H1 (cell line): ENCODE results near the gene MARK4. TPM values are rescaled to one million over a fixed set of nuclear protein-coding genes. Genes with fewer than 3 reads are reported as not detected.

Experiments
- CTCF ChIA-PET: fragments of 300-600 bp; sonication (Branson Sonifier 250); formaldehyde crosslinking; loops from one replicate; lab custom pipeline; 2021; ENCODE audit not compliant: partially characterized antibody; lab: Charles Lee
- POLR2A ChIA-PET: fragments of 300-600 bp; sonication (Branson Sonifier 250); formaldehyde crosslinking; loops from one replicate; lab custom pipeline; 2021; ENCODE audit warnings: inconsistent platforms; ENCODE audit not compliant: partially characterized antibody; lab: Charles Lee
- DNase-seq, 2 experiments: peaks; one replicate each; pipeline versions ENCODE4 v3.0.0 to v3.0.0-alpha.2; 2010 to 2022; ENCODE audit warnings: low spot score in 2 of 2, low read depth in 1 of 2, mixed read lengths in 1 of 2
- FAIRE-seq: peaks from 2 replicates; lab custom pipeline; 2011; peaks lifted over from hg19 to GRCh38; lab: Jason Lieb, UNC
- H2AFZ ChIP-seq: 2 replicates; pipeline ENCODE4 v1.8.1; 2012; ENCODE audit warnings: low read length, inconsistent platforms
- H2AK5ac ChIP-seq: 2 replicates; pipeline ENCODE4 v1.6.1; 2013; ENCODE audit warnings: low read depth, low read length
- H2BK120ac ChIP-seq: replicated peaks from 2 replicates; pipeline ENCODE3; 2013; ENCODE audit warnings: low read depth, low read length, inconsistent platforms
- H2BK12ac ChIP-seq: 2 replicates; pipeline ENCODE4 v1.6.1; 2013; ENCODE audit warnings: low read depth, low read length
- H2BK15ac ChIP-seq: 2 replicates; pipeline ENCODE4 v1.6.1; 2013; ENCODE audit warnings: low read length
- H2BK20ac ChIP-seq: 2 replicates; pipeline ENCODE4 v1.6.1; 2013; ENCODE audit warnings: low read length
- H2BK5ac ChIP-seq: 2 replicates; pipeline ENCODE4 v1.6.1; 2013; ENCODE audit warnings: low read depth, low read length
- H3K14ac ChIP-seq: 2 replicates; pipeline ENCODE4 v1.6.1; 2013; ENCODE audit warnings: inconsistent platforms; ENCODE audit not compliant: insufficient read length
- H3K18ac ChIP-seq: 2 replicates; pipeline ENCODE4 v1.6.1; 2013; ENCODE audit warnings: low read length; ENCODE audit errors: extremely low read depth
- H3K23ac ChIP-seq: 2 replicates; pipeline ENCODE4 v1.6.1; 2013; ENCODE audit warnings: inconsistent platforms; ENCODE audit not compliant: insufficient read length
- H3K23me2 ChIP-seq: 2 replicates; pipeline ENCODE4 v1.6.1; 2013; ENCODE audit warnings: low read depth, low read length
- H3K27ac ChIP-seq: 2 replicates; pipeline ENCODE4 v1.6.1; 2011; ENCODE audit warnings: low read depth, low read length, inconsistent platforms
- H3K27me3 ChIP-seq, 4 experiments: replicated peaks in 1 of 4; 1 replicate in 1 of 4; 2 replicates in 3 of 4; pipeline versions ENCODE4 v1.6.1 to v1.8.1; 2011 to 2013; ENCODE audit warnings: low read length in 3 of 4, mild to moderate bottlenecking in 3 of 4, inconsistent platforms in 2 of 4, mixed read lengths in 2 of 4, moderate library complexity in 1 of 4; ENCODE audit not compliant: control insufficient read depth in 3 of 4, insufficient read depth in 3 of 4; ENCODE audit errors: extremely low read depth in 1 of 4
- H3K36me3 ChIP-seq, 4 experiments: 2 replicates each; pipeline versions ENCODE4 v1.6.1 to v1.8.1; 2011 to 2013; ENCODE audit warnings: mild to moderate bottlenecking in 4 of 4, low read length in 3 of 4, moderate library complexity in 2 of 4, control low read depth in 1 of 4, inconsistent platforms in 1 of 4; ENCODE audit not compliant: insufficient read depth in 4 of 4, control insufficient read depth in 2 of 4
- H3K4ac ChIP-seq: replicated peaks from 2 replicates; pipeline ENCODE3; 2013; ENCODE audit warnings: low read length, low read depth, mixed read lengths, inconsistent platforms; ENCODE audit not compliant: insufficient read length
- H3K4me1 ChIP-seq, 4 experiments: replicated peaks in 1 of 4; 1 replicate in 1 of 4; 2 replicates in 3 of 4; pipeline versions ENCODE4 v1.6.1 to v1.8.1; 2011 to 2013; ENCODE audit warnings: low read length in 3 of 4, inconsistent platforms in 2 of 4, mixed read lengths in 1 of 4; ENCODE audit not compliant: insufficient read depth in 4 of 4, control insufficient read depth in 3 of 4
- H3K4me2 ChIP-seq, 2 experiments: 2 replicates each; pipeline versions ENCODE4 v1.6.1 to v1.8.1; 2011 to 2013; ENCODE audit warnings: low read depth in 2 of 2, low read length in 2 of 2, control low read depth in 1 of 2, inconsistent platforms in 1 of 2, mild to moderate bottlenecking in 1 of 2; ENCODE audit not compliant: insufficient read depth in 1 of 2
- H3K4me3 ChIP-seq, 4 experiments: fragments of 200-600, 300-600 bp in 1 of 4; sonication (generic), shearing (Covaris generic), sonication (Bioruptor Twin) in 1 of 4; 2 replicates each; pipeline versions ENCODE4 v1.5.1 to v1.8.1; 2011 to 2016; ENCODE audit warnings: low read length in 4 of 4, low read depth in 3 of 4, control low read depth in 2 of 4, inconsistent platforms in 2 of 4, mild to moderate bottlenecking in 2 of 4, mixed read lengths in 1 of 4, moderate library complexity in 1 of 4; ENCODE audit not compliant: insufficient read depth in 2 of 4; ENCODE audit errors: extremely low read depth in 1 of 4
- H3K56ac ChIP-seq: replicated peaks from 2 replicates; pipeline ENCODE3; 2013; ENCODE audit warnings: low read depth, mild to moderate bottlenecking, mixed read lengths, low read length, inconsistent platforms; ENCODE audit not compliant: insufficient read length
- H3K79me1 ChIP-seq: 2 replicates; pipeline ENCODE4 v1.6.1; 2013; ENCODE audit warnings: low read depth, low read length, control low read depth
- H3K79me2 ChIP-seq, 2 experiments: 2 replicates each; pipeline versions ENCODE4 v1.6.1 to v1.8.1; 2012 to 2013; ENCODE audit warnings: low read length in 2 of 2, mild to moderate bottlenecking in 2 of 2, inconsistent platforms in 1 of 2; ENCODE audit not compliant: insufficient read depth in 2 of 2, control insufficient read depth in 1 of 2
- H3K9ac ChIP-seq, 4 experiments: replicated peaks in 1 of 4; 1 replicate in 1 of 4; 2 replicates in 3 of 4; pipeline versions ENCODE4 v1.6.1 to v1.8.1; 2011 to 2013; ENCODE audit warnings: low read depth in 3 of 4, low read length in 3 of 4, control low read depth in 2 of 4, mild to moderate bottlenecking in 2 of 4, moderate library complexity in 2 of 4, inconsistent platforms in 1 of 4; ENCODE audit errors: extremely low read depth in 1 of 4
- H3K9me3 ChIP-seq, 2 experiments: 2 replicates each; pipeline versions ENCODE4 v1.6.1 to v1.8.1; 2012 to 2013; ENCODE audit warnings: mild to moderate bottlenecking in 2 of 2, moderate library complexity in 2 of 2, control low read depth in 1 of 2, inconsistent platforms in 1 of 2, low read depth in 1 of 2, low read length in 1 of 2, mixed read lengths in 1 of 2; ENCODE audit not compliant: insufficient read depth in 2 of 2
- H4K20me1 ChIP-seq, 2 experiments: replicated peaks in 1 of 2; 2 replicates each; pipeline versions ENCODE3 to v1.8.1; 2011 to 2013; ENCODE audit warnings: inconsistent platforms in 2 of 2, low read length in 2 of 2, mild to moderate bottlenecking in 1 of 2; ENCODE audit not compliant: insufficient read depth in 2 of 2, control insufficient read depth in 1 of 2
- H4K5ac ChIP-seq: 2 replicates; pipeline ENCODE4 v1.6.1; 2013; ENCODE audit warnings: low read length, low read depth, mixed read lengths, inconsistent platforms; ENCODE audit not compliant: insufficient read length
- H4K8ac ChIP-seq: 2 replicates; pipeline ENCODE4 v1.8.0; 2013; ENCODE audit warnings: mild to moderate bottlenecking, moderate library complexity, low read length, inconsistent platforms; ENCODE audit not compliant: insufficient read depth; ENCODE audit errors: extremely low read depth
- H4K91ac ChIP-seq: replicated peaks from 2 replicates; pipeline ENCODE3; 2013; ENCODE audit warnings: low read length, mixed read lengths, inconsistent platforms; ENCODE audit not compliant: insufficient read length
- CBX5 ChIP-seq: fragments of 300-800, 300-1000 bp; sonication (generic); IDR thresholded peaks from 2 replicates; pipeline ENCODE4 v1.7.1; 2016; ENCODE audit warnings: antibody characterized with exemption, low read length, low read depth
- CTCF ChIP-seq, 3 experiments: IDR thresholded peaks; 1 replicate in 2 of 3; 2 replicates in 1 of 3; pipeline versions ENCODE4 v1.5.1 to v1.6.1; 2011; ENCODE audit warnings: low read length in 3 of 3, mild to moderate bottlenecking in 3 of 3, inconsistent platforms in 2 of 3, low read depth in 1 of 3, moderate library complexity in 1 of 3; ENCODE audit not compliant: insufficient read depth in 1 of 3; ENCODE audit errors: control extremely low read depth in 1 of 3
- HDAC6 ChIP-seq: IDR thresholded peaks from one replicate; pipeline ENCODE4 v1.7.1; 2012; ENCODE audit warnings: low read depth, mild to moderate bottlenecking, inconsistent platforms, low read length, moderate library complexity
- JUN ChIP-seq: IDR thresholded peaks from 2 replicates; pipeline ENCODE4 v1.6.1; 2011; ENCODE audit warnings: low read depth, mild to moderate bottlenecking, improper control_type of control experiment, low read length
- JUND ChIP-seq: IDR thresholded peaks from 2 replicates; pipeline ENCODE4 v1.6.1; 2011; ENCODE audit warnings: mild to moderate bottlenecking, improper control_type of control experiment, low read length
- POLR2A ChIP-seq, 2 experiments: IDR thresholded peaks; 1 replicate in 1 of 2; 2 replicates in 1 of 2; pipeline ENCODE4 v1.6.1; 2011; ENCODE audit warnings: low read depth in 2 of 2, low read length in 2 of 2, mild to moderate bottlenecking in 2 of 2; ENCODE audit errors: control extremely low read depth in 1 of 2
- RXRA ChIP-seq: IDR thresholded peaks from 2 replicates; pipeline ENCODE4 v1.6.1; 2011; ENCODE audit warnings: low read depth, mild to moderate bottlenecking, low read length, moderate library complexity; ENCODE audit not compliant: insufficient read depth
- TAF1 ChIP-seq: IDR thresholded peaks from 2 replicates; pipeline ENCODE4 v1.6.1; 2011; ENCODE audit warnings: mild to moderate bottlenecking, low read depth, low read length
- TBP ChIP-seq: IDR thresholded peaks from 2 replicates; pipeline ENCODE4 v1.6.1; 2011; ENCODE audit warnings: low read depth, low read length, improper control_type of control experiment
- TCF12 ChIP-seq: IDR thresholded peaks from 2 replicates; pipeline ENCODE4 v1.6.1; 2011; ENCODE audit warnings: low read depth, mild to moderate bottlenecking, low read length
- WGBS, 2 experiments: shearing (Covaris generic) in 1 of 2; methylation state at CpG; one replicate each; pipeline versions ENCODE4 v1.1.6 to v1.1.7; 2013 to 2015; ENCODE audit warnings: low lambda C conversion rate in 2 of 2, mixed read lengths in 2 of 2, inconsistent platforms in 1 of 2, low coverage in 1 of 2, missing lambda C conversion rate in 1 of 2; ENCODE audit not compliant: insufficient replicate concordance in 2 of 2, insufficient coverage in 1 of 2, insufficient read length in 1 of 2; ENCODE audit errors: extremely low coverage in 1 of 2, missing lambda C conversion rate in 1 of 2; 5-methylcytosine and 5-hydroxymethylcytosine counted together
- polyA plus RNA-seq, 7 experiments: library from polyadenylated mRNA; depleted of rRNA in 3 of 7; stranded (reverse) in 5 of 7; unstranded in 2 of 7; fragments of >200 nt in 5 of 7; fragments of 200-250 nt in 2 of 7; gene quantifications; 1 replicate in 5 of 7; 2 replicates in 1 of 7; 4 replicates in 1 of 7; pipeline versions ENCODE4 v1.2.1 to v1.2.3, GENCODE V29; 2011 to 2013; ENCODE audit warnings: missing spikeins in 2 of 7, mixed read lengths in 2 of 7
- total RNA-seq: library from RNA; stranded (reverse); fragmentation: NEBNext Ultra II Directional; extraction: Animal tissue kit (Norgen Biotek cat#: 25700); gene quantifications from 2 replicates; pipeline ENCODE4 v1.2.1, GENCODE V29; 2021

Gene MARK4
- total and polyA plus RNA-seq, 2 of the 8 experiments (the other 6 are each of a cell fraction or from before 2014, with no cell fraction given) = 12.3 to 49.8 TPM

- Histone ChIP-seq H3K4me1 (peaks cover 0 to 5% (median 1%) of the 10 kb centered on the region in 4 experiments; a peak in 3 of 7 replicates), H2AFZ (no peak overlapping the region), H3K79me1 (no peaks in the 10 kb centered on the region), H3K27ac (no peak overlapping the region), H3K4me3 (no peak overlapping the region), H3K9ac (no peak overlapping the region), H3K18ac (no peak overlapping the region), H3K27me3 (peaks cover 0 to 10% (median 9%) of the 10 kb centered on the region in 4 experiments; a peak in 5 of 7 replicates), H3K9me3 (no peaks in the 10 kb centered on the region), H3K56ac (no peak overlapping the region), H3K4ac (no peak overlapping the region), H4K20me1 (no peaks in the 10 kb centered on the region), H3K14ac (no peak overlapping the region), H4K5ac (no peak overlapping the region), H2BK120ac (no peak overlapping the region), H2BK12ac (no peak overlapping the region), H3K79me2 (no peaks in the 10 kb centered on the region), H2BK5ac (no peak overlapping the region), H2BK20ac (no peak overlapping the region), H3K4me2 (no peak overlapping the region), H2BK15ac (no peak overlapping the region), H3K23ac (no peak overlapping the region), H4K91ac (no peak overlapping the region), H3K36me3 (no peaks in the 10 kb centered on the region), H4K8ac (no peak overlapping the region), H3K23me2 (peaks cover 6% of the 10 kb centered on the region), H2AK5ac (no peak overlapping the region)
- 81% methylated on average over 3 of the region's 4 CpGs; no CpG with 5 or more reads in 1 of the 2 experiments for WGBS, 2 experiments
- TF ChIP-seq CTCF (IDR thresholded peaks at IDR 0.05; ENCODE audit: control extremely low read depth in 1 of 3, insufficient read depth in 1 of 3, low read depth in 1 of 3, low read length in 3 of 3) (no peak), TBP (no peak), JUN (no peak), POLR2A (IDR thresholded peaks at IDR 0.05; ENCODE audit: control extremely low read depth in 1 of 2, low read depth in 2 of 2, low read length in 2 of 2) (no peak), CBX5 (no peak), TAF1 (no peak), HDAC6 (no peak), TCF12 (no peak), JUND (no peak), RXRA (no peak)
- POLR2A ChIA-PET = interaction anchor here (1.6 to 1.7 kb wide), 2 partner anchors 12 to 23 kb away, joined by 3 to 9 read pairs; no protein-coding TSS in a partner anchor
- no peak for DNase-seq
- FAIRE-seq = no peak
- CTCF ChIA-PET = interaction anchor here (0.7 to 10.1 kb wide), 10 partner anchors 12 to 97 kb away, joined by 3 to 106 read pairs (median 4); partner anchors contain the start of gene NKPD1
Observed at GRCh38 chr19:45245826-45246225, 5.2 kb upstream of the MARK4 start.
